ENCODE measurements around the gene PSMD13.
"Not testable (repeated sequence)": the region's sequence is repeated elsewhere in the genome, so short reads cannot be mapped to it uniquely, and the experiment has no call there.

Gene PSMD13

DNA sequence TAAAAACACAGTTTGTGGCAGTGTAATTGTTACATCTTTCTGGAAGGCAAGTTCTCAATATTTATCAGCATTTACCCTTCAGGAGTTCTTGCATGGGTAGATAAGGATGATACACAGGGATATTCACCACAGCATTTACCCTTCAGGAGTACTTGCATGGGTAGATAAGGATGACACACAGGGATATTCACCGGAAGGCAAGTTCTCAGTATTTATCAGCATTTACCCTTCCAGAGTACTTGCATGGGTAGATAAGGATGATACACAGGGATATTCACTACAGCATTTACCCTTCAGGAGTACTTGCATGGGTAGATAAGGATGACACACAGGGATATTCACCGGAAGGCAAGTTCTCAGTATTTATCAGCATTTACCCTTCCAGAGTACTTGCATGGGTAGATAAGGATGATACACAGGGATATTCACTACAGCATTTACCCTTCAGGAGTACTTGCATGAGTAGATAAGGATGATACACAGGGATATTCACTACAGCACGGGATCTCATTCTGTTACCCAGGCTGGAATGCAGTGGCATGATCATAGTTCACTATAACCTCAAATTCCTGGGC lies 16.0 kb upstream of the PSMD13 start:
- not testable (repeated sequence) for DNase-seq

DNA sequence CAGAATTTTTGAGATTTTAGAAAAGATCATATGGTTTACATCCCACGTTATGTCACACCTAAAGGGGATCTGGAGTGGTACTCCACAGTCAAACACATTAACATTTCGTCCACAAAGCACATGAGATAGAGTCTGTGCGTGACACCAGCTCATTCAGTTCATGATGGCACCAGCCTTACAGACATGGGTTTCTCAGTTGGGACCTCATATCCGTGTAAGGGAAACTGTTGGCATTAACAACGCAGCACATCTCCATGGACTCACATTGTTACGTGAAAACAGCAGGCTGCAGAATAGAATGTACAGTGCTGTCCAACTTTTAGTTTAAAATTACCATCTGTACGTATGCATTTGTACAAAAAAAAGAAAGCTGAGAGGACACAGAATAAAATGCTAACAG lies 15.2 kb upstream of the PSMD13 start:
- DNase-seq: no peak

DNA sequence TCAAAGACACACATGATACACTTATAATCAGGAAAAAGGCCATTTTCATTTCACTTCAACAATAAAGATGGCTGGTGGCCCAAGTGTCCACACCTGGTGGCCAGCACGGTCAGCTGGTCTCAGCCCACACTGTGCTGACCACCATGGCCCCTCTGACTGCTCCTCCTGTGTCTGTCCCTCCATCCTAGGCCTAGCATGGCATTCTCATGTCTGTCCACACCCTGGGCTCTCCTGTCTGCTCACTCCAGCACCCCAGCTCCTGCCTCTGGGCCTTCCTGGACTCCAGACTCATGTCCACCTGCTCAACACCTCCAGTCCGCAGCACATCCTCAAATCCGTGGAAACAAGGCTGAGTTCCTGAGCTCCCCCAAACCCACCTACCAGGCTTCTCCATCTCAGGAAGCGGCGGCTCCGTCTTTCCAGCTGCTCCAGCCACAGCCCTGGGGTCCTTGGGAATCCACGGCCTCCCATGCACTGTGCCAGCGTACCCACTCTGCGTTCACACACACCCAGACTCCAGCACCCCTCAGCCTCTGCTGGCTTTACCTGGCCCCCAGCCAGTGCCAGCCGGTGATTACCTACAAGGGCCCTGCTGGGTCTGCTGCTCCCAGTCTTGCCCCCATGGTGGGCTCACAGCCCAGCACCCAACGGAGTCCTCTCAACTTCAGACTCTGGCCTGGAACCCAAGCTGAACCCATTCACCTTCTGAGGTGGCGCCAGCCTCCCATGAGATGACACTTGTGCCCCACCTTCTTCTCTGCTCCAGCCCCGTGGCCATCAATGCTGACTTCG lies 14.6 kb upstream of the PSMD13 start:
- DNase-seq: no peak

GRCh38 chr11:223026-223789 lies 13.6 kb upstream of the PSMD13 start:
- no peak for DNase-seq

DNA sequence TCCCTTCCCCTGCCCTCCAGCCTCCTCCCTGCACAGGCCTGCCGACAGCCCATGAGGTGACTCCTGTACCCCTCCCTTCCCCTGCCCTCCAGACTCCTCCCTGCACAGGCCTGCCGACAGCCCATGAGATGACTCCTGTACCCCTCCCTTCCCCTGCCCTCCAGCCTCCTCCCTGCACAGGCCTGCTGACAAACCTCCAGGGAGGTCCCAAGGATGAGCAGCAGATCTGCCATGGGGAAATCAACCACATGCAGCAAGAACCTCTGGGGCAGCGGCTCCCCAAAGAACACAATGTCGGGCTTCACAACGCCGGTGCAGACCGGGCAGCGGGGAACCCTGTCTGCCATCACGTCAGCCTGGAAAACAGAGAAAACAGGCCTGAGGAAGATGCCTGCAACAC lies 12.9 kb upstream of the PSMD13 start:
- DNase-seq: no peak

- DNase-seq: no peak
Measured at GRCh38 chr11:224424-224823, 12.4 kb upstream of the PSMD13 start.

DNA sequence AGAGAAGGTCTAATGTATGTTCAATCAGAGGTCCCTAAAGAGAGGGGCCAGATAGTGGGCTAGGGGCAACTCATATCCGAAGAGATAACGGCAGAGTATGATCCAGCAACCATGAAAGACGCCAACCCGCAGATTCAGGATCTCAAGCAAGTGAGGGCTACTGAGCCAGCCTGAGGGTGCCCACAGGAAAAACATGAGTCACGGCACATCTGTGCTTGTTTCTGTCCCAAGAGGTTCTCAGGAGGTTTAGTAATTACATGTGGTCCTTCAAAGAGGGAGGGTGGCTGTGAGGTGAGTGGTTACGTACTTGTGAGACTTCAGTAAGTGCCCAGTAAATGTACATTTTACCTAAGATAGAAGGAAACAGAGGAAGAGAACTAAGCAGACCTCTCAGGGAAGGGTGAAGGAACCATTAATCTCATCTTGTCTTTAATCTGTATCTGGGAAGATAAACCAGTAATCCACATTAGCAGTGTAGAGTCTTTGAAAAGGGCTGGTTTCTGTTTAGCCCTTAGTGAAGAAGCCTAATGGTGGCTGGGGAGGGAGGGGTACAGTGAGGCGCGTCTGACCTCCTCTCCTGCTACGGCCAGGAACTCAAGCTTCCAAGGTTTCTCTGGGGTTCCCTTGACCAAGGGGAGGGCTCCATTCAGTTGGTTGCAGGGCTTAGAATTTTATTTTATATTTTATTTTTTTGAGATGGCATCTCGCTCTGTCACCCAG lies 10.9 kb upstream of the PSMD13 start:
- DNase-seq: no peak

DNA sequence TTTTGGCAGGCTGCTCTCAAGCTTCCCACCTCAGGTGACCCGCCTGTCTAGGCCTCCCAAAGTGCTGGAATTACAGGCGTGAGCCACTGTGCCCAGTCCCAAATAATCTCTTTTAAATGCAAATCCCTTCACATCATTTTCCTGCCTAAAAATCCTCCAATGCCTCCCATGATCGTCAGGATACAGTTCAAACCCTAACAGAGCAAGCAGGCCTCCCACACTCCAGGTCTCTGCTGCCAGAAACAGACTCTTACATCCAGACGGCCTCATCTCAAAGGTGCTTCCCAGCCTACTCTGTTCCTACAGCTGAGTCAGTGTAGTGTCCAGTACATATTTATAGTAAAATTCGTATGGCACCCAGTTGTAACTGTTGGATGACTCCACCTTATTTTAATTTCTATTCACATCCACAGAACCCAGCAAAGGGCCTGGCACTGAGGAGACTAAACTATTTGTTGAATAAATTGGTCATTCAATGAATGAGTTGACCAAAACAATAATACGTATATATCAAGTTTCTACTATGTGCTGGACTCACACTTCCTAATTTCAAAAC lies 8.9 kb upstream of the PSMD13 start:
- DNase-seq: no peak

DNA sequence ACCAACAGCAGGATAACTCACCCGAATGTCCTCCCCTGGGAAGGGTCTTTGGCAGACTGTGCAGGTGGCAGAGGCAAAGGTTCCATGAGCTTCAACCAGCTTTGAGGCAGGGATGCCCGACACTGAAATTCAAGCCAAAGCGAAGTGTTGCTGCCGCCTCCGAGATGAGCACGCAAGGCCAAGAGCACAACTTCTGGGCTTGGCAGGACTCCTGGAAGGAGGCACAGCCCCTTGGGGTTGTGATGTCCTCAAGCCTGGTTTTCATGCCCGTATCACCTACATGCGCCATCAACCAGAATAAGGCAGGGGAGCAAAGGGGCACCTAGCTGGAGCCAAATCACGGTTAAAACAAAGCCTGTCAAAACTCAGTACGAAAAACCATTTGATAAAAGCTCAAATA lies 6.3 kb upstream of the PSMD13 start:
- DNase-seq: no peak

- no peak for DNase-seq
Measured at GRCh38 chr11:232783-233565, 3.8 kb upstream of the PSMD13 start.

- no peak for DNase-seq
Measured at GRCh38 chr11:235180-235579, 1.6 kb upstream of the PSMD13 start.

GRCh38 chr11:235609-235996 lies 1.2 kb upstream of the PSMD13 start:
- DNase-seq: no peak

DNA sequence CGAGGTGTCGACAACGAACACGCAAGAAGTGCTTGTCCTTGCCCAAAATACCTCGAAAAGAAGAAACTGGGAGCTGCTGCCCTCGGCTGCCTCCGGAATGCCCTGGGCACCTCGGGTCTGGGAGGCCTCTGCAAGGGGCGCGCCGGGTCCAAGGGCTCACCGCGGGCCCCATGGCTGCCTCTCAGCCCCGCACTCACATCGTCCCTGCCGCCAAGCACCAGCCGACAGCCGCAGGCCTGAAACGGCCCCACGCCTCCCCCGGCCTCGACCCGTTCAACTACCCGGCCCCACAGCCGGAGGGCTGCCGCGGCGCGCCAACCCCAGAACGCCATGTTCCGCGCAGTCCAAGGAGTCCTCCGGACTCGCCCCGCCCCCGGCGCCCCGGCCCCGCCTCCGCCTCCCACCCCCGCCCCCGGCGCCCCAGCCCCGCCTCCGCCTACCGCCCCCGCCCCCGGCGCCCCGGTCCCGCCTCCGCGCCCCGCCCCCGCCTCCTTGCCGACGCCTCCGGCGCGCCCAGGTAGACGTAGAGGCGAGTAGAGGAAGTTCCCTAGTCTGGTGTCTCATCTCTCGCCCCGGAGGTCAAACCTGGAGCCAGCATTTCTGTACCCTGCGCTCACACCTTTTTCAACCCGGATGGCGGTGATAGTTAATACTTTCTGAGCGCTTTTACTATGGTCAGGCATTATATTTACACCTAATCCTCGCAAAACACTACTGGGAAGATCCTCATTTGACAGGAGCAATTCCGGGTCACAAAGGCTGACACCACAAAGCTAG lies 591 bp upstream of the PSMD13 start, which contains the start of gene SIRT3:
Gene SIRT3 (minus strand): TSS at position 346 of the 777 bp plus-strand sequence. CDS start 14 bp downstream, at position 332.
- DNase-seq: peak; percentile 29

GRCh38 chr11:238346-238745 lies 1.6 kb downstream of the PSMD13 start:
- not testable (repeated sequence) for DNase-seq

DNA sequence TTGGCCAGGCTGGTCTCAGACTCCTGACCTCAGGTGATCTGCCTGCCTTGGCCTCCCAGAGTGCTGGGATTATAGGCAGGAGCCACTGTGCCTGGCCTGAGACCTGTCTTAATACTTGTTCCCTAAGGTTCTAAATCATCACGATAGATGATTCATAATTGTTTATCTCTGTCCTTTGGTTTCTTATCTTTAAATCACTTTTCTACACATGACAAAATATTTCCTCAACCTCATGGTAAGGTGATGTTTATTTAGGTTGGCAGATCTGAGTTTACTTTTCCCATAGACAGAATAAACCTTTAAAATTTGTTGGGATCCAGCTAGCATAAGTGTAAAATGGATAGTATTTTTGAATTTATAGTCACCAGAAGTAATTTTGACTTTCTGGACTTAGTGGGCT lies 3.5 kb downstream of the PSMD13 start:
- no peak for DNase-seq

DNA sequence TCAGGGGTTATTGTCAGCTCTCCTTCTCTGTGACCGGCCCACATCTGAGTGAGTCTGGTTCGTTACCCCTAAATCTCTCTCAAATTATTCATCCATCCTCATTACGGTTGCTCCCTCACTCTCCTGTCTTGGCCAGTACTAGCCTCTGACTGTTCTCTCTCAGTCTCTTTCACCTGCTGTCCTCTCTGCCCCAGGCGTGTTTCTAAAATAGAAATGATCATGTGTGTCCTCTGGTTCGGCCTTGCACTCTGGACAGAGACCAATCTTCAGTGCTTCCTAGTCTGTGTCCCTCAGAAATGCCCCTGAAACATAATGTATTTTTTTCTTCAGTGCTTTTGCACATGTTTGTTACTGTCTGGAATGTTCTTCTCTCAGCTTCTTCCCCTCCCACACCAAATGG lies 4.9 kb downstream of the PSMD13 start:
- DNase-seq: no peak

DNA sequence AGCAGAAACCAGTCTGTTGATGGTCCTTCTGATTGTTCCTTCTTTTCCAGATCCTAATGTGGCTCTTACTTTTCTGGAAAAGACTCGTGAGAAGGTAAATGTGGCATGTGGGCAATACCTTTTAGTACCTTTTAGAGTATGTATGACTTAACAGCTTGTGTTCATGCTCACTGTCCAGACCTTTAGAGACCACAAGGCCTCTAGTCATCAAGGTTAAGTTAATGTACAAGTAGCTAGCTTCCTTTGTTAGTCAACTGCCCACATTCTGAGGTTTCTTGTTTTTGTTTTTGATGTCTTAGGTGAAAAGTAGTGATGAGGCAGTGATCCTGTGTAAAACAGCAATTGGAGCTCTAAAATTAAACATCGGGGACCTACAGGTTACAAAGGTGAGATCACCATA lies 7.6 kb downstream of the PSMD13 start:
- DNase-seq: no peak

- no peak for DNase-seq
Measured at GRCh38 chr11:249062-249461, 12.3 kb downstream of the PSMD13 start.

DNA sequence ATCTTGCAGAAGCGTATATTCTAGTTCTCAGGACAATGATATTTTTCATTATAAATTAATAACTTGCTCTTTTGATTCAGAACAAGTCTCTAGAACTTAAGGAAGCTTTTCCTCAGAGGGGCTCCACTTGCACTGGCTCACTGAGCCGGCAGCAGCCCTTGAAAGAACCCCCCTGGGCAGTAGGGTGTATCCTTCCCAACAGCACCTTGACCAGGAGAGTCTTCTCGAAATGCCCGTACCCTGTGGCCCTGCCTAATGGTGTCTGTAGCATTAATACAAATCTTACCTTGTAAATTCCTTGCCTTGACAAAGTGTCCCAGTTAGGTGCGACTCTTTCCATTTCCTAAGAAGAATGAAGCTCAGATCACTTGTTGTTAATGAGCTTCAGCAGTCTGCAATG lies 13.5 kb downstream of the PSMD13 start:
- no peak for DNase-seq

GRCh38 chr11:250740-251299 lies 14.0 kb downstream of the PSMD13 start:
- no peak for DNase-seq

- no peak for DNase-seq
Measured at GRCh38 chr11:251550-251949, 14.8 kb downstream of the PSMD13 start.

Data from DMS 273 treated with DMSO at 0.1 percent for 48 hours (cell line).